Keratinocyte (primary cell): ENCODE measurements around the gene SHMT2. TPM values are rescaled to one million over a fixed set of nuclear protein-coding genes. Genes with fewer than 3 reads are reported as not detected.

Experiments used
- DNase-seq: peaks from one replicate; pipeline ENCODE4 v3.0.0-alpha.2; 2011; ENCODE audit warnings: low read depth, missing footprints, low spot score
- FAIRE-seq: peaks from 2 replicates; lab custom pipeline; 2011; peaks lifted over from hg19 to GRCh38; lab: Jason Lieb, UNC
- H2AFZ ChIP-seq: 2 replicates; pipeline ENCODE4 v1.6.0; 2012; ENCODE audit warnings: low read length, control low read depth, inconsistent platforms; ENCODE audit not compliant: control insufficient read depth
- H3K27ac ChIP-seq: 2 replicates; pipeline ENCODE4 v1.5.1; 2011; ENCODE audit warnings: low read length; ENCODE audit not compliant: control insufficient read depth, insufficient read depth
- H3K27me3 ChIP-seq: 3 replicates; pipeline ENCODE4 v1.6.0; 2011; ENCODE audit warnings: low read length; ENCODE audit not compliant: control insufficient read depth, insufficient read depth; ENCODE audit errors: extremely low read depth
- H3K36me3 ChIP-seq, 2 experiments: 2 replicates in 1 of 2; 3 replicates in 1 of 2; pipeline ENCODE4 v1.5.1; 2011; ENCODE audit warnings: low read length in 2 of 2, mild to moderate bottlenecking in 1 of 2; ENCODE audit not compliant: control insufficient read depth in 2 of 2, insufficient read depth in 2 of 2; ENCODE audit errors: extremely low read depth in 1 of 2
- H3K4me1 ChIP-seq: 3 replicates; pipeline ENCODE4 v1.5.1; 2011; ENCODE audit warnings: low read length; ENCODE audit not compliant: control insufficient read depth, insufficient read depth; ENCODE audit errors: extremely low read depth
- H3K4me2 ChIP-seq: 3 replicates; pipeline ENCODE4 v1.6.0; 2011; ENCODE audit warnings: low read depth, low read length; ENCODE audit not compliant: control insufficient read depth, insufficient read depth; ENCODE audit errors: extremely low read depth
- H3K4me3 ChIP-seq, 3 experiments: fragments of 200-600 bp in 1 of 3; sonication (generic) in 1 of 3; 2 replicates in 2 of 3; 3 replicates in 1 of 3; pipeline ENCODE4 v1.5.1; 2011 to 2016; ENCODE audit warnings: low read length in 3 of 3, mild to moderate bottlenecking in 3 of 3, control low read depth in 2 of 3, inconsistent platforms in 1 of 3, low read depth in 1 of 3, mixed read lengths in 1 of 3, mixed run types in 1 of 3, moderate library complexity in 1 of 3; ENCODE audit not compliant: control insufficient read depth in 2 of 3, insufficient read depth in 2 of 3; ENCODE audit errors: extremely low read depth in 1 of 3
- H3K79me2 ChIP-seq: 2 replicates; pipeline ENCODE4 v1.6.0; 2012; ENCODE audit warnings: low read length; ENCODE audit not compliant: control insufficient read depth, insufficient read depth
- H3K9ac ChIP-seq: 3 replicates; pipeline ENCODE4 v1.6.0; 2011; ENCODE audit warnings: low read length; ENCODE audit not compliant: control insufficient read depth, insufficient read depth; ENCODE audit errors: extremely low read depth
- H3K9me1 ChIP-seq: 3 replicates; pipeline ENCODE4 v1.6.0; 2011; ENCODE audit warnings: low read length; ENCODE audit not compliant: control insufficient read depth, insufficient read depth; ENCODE audit errors: extremely low read depth
- H3K9me3 ChIP-seq: 2 replicates; pipeline ENCODE4 v1.5.1; 2012; ENCODE audit warnings: low read depth, low read length; ENCODE audit not compliant: control insufficient read depth
- H4K20me1 ChIP-seq: 3 replicates; pipeline ENCODE4 v1.6.0; 2011; ENCODE audit warnings: low read length; ENCODE audit not compliant: control insufficient read depth, insufficient read depth; ENCODE audit errors: extremely low read depth
- CTCF ChIP-seq, 3 experiments: IDR thresholded peaks in 1 of 3; conservative IDR thresholded peaks in 1 of 3; optimal IDR thresholded peaks in 1 of 3; 2 replicates in 2 of 3; 3 replicates in 1 of 3; pipeline versions ENCODE3 to v1.5.1; 2011; ENCODE audit warnings: low read length in 3 of 3, mild to moderate bottlenecking in 3 of 3, moderate library complexity in 2 of 3, control low read depth in 1 of 3, inconsistent platforms in 1 of 3; ENCODE audit not compliant: insufficient read depth in 2 of 3; ENCODE audit errors: extremely low read depth in 1 of 3
- EZH2 ChIP-seq: IDR thresholded peaks from one replicate; pipeline ENCODE4 v1.6.1; 2012; ENCODE audit warnings: inconsistent platforms, mild to moderate bottlenecking, low read length, moderate library complexity
- dilution Hi-C: fragments of 300-500 bp; cut with MboI; formaldehyde crosslinking; loops from one replicate; pipeline ENCODE4 v1.7.0; 2020; ENCODE audit warnings: low sequenced_read_pairs; ENCODE audit not compliant: extremely low pct_ligation_motif_present
- polyA plus RNA-seq, 5 experiments: library from polyadenylated mRNA; depleted of rRNA in 3 of 5; stranded (reverse) in 3 of 5; stranded (forward) in 1 of 5; unstranded in 1 of 5; fragments of >200 nt; gene quantifications; 1 replicate in 1 of 5; 2 replicates in 3 of 5; 3 replicates in 1 of 5; pipeline versions ENCODE4 v1.2.1 to v1.2.3, GENCODE V29; 2011 to 2012; ENCODE audit warnings: missing spikeins in 2 of 5, low read depth in 1 of 5, low replicate concordance in 1 of 5

Gene SHMT2
- polyA plus RNA-seq, 1 donor (not counting 4 experiments of a cell fraction or from before 2014, with no cell fraction given): 128 TPM

- no peak for DNase-seq
- Histone ChIP-seq H3K27ac (no peak overlapping the region), H3K36me3 (peaks cover 0 to 3% of the 10 kb centered on the region in 2 experiments), H3K9me1 (no peaks in the 10 kb centered on the region), H3K4me3 (peak overlapping the region in 2 of 3 experiments; percentile 55 to 66), H3K79me2 (no peaks in the 10 kb centered on the region), H3K9ac (peak overlapping the region; percentile 28), H3K4me1 (peaks cover 30% of the 10 kb centered on the region), H3K9me3 (no peaks in the 10 kb centered on the region), H3K4me2 (peak overlapping the region; percentile 82), H4K20me1 (no peaks in the 10 kb centered on the region), H3K27me3 (peaks cover 55% of the 10 kb centered on the region), H2AFZ (peak overlapping the region; percentile 43)
- peak; percentile 29 for FAIRE-seq
- TF ChIP-seq CTCF (optimal IDR thresholded peaks at IDR 0.05 in 1 of 3, IDR thresholded peaks at IDR 0.05 in 1 of 3, conservative IDR thresholded peaks at IDR 0.05 in 1 of 3; ENCODE audit: extremely low read depth in 1 of 3, insufficient read depth in 2 of 3, low read length in 3 of 3): peak in 2 of 3 experiments; percentile 82 to 86
- TF ChIP-seq EZH2: peak; percentile 69
- dilution Hi-C loops: no loop called here
Measured at GRCh38 chr12:57243521-57244311, 14.2 kb downstream of the SHMT2 start.

GRCh38 chr12:57244312-57244696, 14.8 kb downstream of the SHMT2 start:
- dilution Hi-C loops: no loop called here
- H3K79me2 ChIP-seq: no peaks in the 10 kb centered on the region
- peaks cover 0 to 3% of the 10 kb centered on the region in 2 experiments for H3K36me3 ChIP-seq
- H3K9me1 ChIP-seq: no peaks in the 10 kb centered on the region
- H3K4me3 ChIP-seq: no peak overlapping the region
- H3K27me3 ChIP-seq: peaks cover 51% of the 10 kb centered on the region
- no peak overlapping the region for H2AFZ ChIP-seq
- DNase-seq: no peak
- H3K27ac ChIP-seq: no peak overlapping the region
- peaks cover 26% of the 10 kb centered on the region for H3K4me1 ChIP-seq
- no peaks in the 10 kb centered on the region for H3K9me3 ChIP-seq
- no peaks in the 10 kb centered on the region for H4K20me1 ChIP-seq
- no peak overlapping the region for H3K4me2 ChIP-seq
- no peak overlapping the region for H3K9ac ChIP-seq
- TF ChIP-seq CTCF (optimal IDR thresholded peaks at IDR 0.05 in 1 of 3, IDR thresholded peaks at IDR 0.05 in 1 of 3, conservative IDR thresholded peaks at IDR 0.05 in 1 of 3; ENCODE audit: extremely low read depth in 1 of 3, insufficient read depth in 2 of 3, low read length in 3 of 3) (no peak), EZH2 (no peak)
- no peak for FAIRE-seq
